Muscle of leg (tissue), 11 donors: ENCODE results near the gene SAG. TPM values are rescaled to one million over a fixed set of nuclear protein-coding genes. Genes with fewer than 3 reads are reported as not detected.

Experiments
- DNase-seq: peaks from one replicate; pipeline ENCODE4 v3.0.0; 2013
- H3K27ac ChIP-seq: one replicate; pipeline ENCODE4 v1.5.1; 2013; ENCODE audit warnings: mild to moderate bottlenecking, low read length, control low read depth
- H3K27me3 ChIP-seq: one replicate; pipeline ENCODE4 v1.6.1; 2013; ENCODE audit warnings: low read length; ENCODE audit not compliant: control insufficient read depth, insufficient read depth
- H3K36me3 ChIP-seq: one replicate; pipeline ENCODE4 v1.6.1; 2013; ENCODE audit warnings: low read length; ENCODE audit not compliant: control insufficient read depth, insufficient read depth
- H3K4me1 ChIP-seq: one replicate; pipeline ENCODE4 v1.6.1; 2013; ENCODE audit warnings: low read length; ENCODE audit not compliant: control insufficient read depth, insufficient read depth
- H3K4me3 ChIP-seq: one replicate; pipeline ENCODE4 v1.5.1; 2013; ENCODE audit warnings: low read length, control low read depth
- H3K9me3 ChIP-seq: replicated peaks from 2 replicates; pipeline ENCODE4 v1.6.1; 2013; ENCODE audit warnings: low read depth, low read length; ENCODE audit not compliant: control insufficient read depth
- WGBS: methylation state at CpG from one replicate; pipeline ENCODE4 v1.1.5; 2013; ENCODE audit warnings: missing lambda C conversion rate; ENCODE audit not compliant: insufficient coverage; 5-methylcytosine and 5-hydroxymethylcytosine counted together
- polyA plus RNA-seq, 8 donors: library from polyadenylated mRNA; unstranded; fragments of 120-200 nt; gene quantifications; one replicate each; pipeline versions ENCODE4 v1.2.1 to v1.2.3, GENCODE V29; 2013; ENCODE audit warnings: inconsistent platforms in 1 of 8, low replicate concordance in 1 of 8; ENCODE audit not compliant: insufficient read length in 8 of 8, insufficient read depth in 1 of 8
- total RNA-seq: library from RNA; stranded (reverse); fragments of 120-200 nt; gene quantifications from one replicate; pipeline ENCODE4 v1.2.4, GENCODE V29; 2013

SAG gene
- total and polyA plus RNA-seq, 9 donors = 0.04 to 0.39 (median 0.11) TPM; not detected in 1

- peaks cover 74% of the 10 kb centered on the region for H3K36me3 ChIP-seq
- WGBS = 100% methylated on average over 2 of the region's 5 CpGs
These were observed 21.7 kb upstream of the SAG start for GRCh38 chr2:233285921-233286320.

DNA sequence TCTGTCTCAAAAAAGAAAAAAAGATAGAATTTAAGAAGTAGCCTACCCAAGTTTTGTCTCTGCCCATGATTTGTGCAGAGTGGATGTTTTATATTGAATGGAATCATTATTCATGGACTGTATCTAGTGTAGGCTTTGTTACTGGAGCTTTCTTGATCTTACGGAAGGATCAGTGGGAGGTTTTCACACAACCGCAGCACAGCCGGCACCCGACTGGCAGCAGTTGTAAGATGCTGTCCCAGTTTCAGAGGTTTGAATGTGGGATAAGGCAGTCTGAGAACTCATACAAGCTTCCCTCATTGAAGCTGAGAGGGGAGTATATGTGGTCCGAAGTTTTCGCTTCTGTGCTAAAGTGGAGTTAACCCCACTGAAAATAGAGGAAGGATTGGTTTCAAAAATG lies 19.7 kb upstream of the SAG start:
- Histone ChIP-seq H3K27me3 (no peaks in the 10 kb centered on the region), H3K4me1 (no peaks in the 10 kb centered on the region), H3K36me3 (peaks cover 77% of the 10 kb centered on the region), H3K4me3 (no peak overlapping the region), H3K9me3 (no peaks in the 10 kb centered on the region), H3K27ac (no peak overlapping the region)
- DNase-seq = no peak
- WGBS = 92% methylated on average over 4 of the region's 6 CpGs

More at GRCh38 chr2:233285921-233286320, 21.7 kb upstream of the SAG start:
- Histone ChIP-seq H3K27ac (no peak overlapping the region), H3K27me3 (no peaks in the 10 kb centered on the region), H3K9me3 (no peaks in the 10 kb centered on the region), H3K4me1 (no peaks in the 10 kb centered on the region), H3K4me3 (no peak overlapping the region)
- DNase-seq = no peak

DNA sequence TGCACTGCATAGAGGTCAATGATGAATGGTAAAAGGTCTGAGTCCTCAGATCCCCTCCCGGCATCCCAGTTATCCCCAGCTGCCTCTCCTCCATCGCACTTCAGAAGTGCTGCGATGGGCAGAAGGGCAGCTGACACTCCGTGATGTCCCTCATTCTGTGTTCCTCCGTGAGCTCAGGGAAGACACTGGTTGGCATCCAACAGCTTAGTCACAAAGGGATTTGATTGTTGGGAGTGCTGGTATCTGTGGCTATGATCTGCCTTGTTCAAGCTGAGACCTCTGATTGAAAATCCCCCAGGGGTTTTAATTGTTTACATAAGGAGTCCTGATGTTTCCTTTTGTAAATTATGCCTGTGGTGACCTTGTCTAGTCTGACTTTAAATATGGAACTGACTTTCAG lies 19.0 kb upstream of the SAG start:
- DNase-seq = no peak
- Histone ChIP-seq H3K27ac (no peak overlapping the region), H3K36me3 (peaks cover 78% of the 10 kb centered on the region), H3K4me3 (no peak overlapping the region), H3K9me3 (no peaks in the 10 kb centered on the region), H3K4me1 (no peaks in the 10 kb centered on the region), H3K27me3 (no peaks in the 10 kb centered on the region)
- WGBS = 91% methylated on average over 4 of the region's 5 CpGs

GRCh38 chr2:233289648-233290047 lies 18.0 kb upstream of the SAG start:
- H3K9me3 ChIP-seq = no peaks in the 10 kb centered on the region
- no peak for DNase-seq
- H3K4me3 ChIP-seq = no peak overlapping the region
- no peaks in the 10 kb centered on the region for H3K4me1 ChIP-seq
- WGBS = 89% methylated on average over 9 of the region's 12 CpGs
- H3K27ac ChIP-seq = no peak overlapping the region
- H3K27me3 ChIP-seq = no peaks in the 10 kb centered on the region
- H3K36me3 ChIP-seq = peaks cover 85% of the 10 kb centered on the region

DNA sequence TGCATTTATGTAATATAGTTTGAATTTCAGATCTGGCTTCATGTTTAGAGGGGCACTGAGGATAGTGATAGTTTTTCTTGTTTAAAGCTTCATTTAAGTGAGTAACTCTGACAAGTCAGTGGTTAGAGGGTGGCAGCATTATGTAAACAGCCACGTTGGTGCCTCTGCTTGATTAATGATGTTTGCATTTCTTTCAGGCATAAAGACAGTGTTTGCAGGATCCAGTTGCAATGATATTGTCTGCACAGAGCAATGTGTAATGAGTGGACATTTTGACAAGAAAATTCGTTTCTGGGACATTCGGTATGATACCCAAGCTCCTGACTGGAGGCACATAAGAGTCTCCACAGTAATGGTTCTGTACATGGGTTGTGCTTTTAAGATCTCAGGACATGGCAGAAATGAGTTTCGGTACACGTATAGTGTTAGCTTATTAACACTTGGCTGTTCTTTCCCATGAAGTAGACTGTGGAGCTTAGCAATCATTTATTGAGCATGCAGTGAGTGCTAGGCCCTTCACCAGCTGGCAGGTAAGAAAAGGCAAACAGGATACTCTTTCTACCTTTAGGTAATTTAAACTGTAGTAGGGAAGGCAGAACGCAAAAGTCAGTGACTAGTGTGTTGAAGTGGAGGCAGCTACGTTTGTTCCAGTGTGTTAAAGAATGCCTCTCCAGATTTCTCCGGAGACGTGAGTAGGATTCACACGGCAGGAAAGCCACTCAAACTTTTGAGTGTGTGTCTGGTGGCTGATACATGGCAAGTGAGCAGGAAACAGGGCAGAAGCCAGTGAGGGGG lies 17.4 kb upstream of the SAG start:
- no peaks in the 10 kb centered on the region for H3K4me1 ChIP-seq
- WGBS = 89% methylated on average over 7 of the region's 10 CpGs
- peaks cover 83% of the 10 kb centered on the region for H3K36me3 ChIP-seq
- no peaks in the 10 kb centered on the region for H3K27me3 ChIP-seq
- H3K4me3 ChIP-seq = no peak overlapping the region
- H3K9me3 ChIP-seq = no peaks in the 10 kb centered on the region
- no peak overlapping the region for H3K27ac ChIP-seq
- no peak for DNase-seq

- Histone ChIP-seq H3K9me3 (no peaks in the 10 kb centered on the region), H3K27ac (no peak overlapping the region), H3K4me3 (no peak overlapping the region), H3K4me1 (no peaks in the 10 kb centered on the region), H3K27me3 (no peaks in the 10 kb centered on the region), H3K36me3 (peaks cover 51% of the 10 kb centered on the region)
- 85% methylated on average over 5 of the region's 5 CpGs for WGBS
- no peak for DNase-seq
These were observed 11.7 kb upstream of the SAG start for GRCh38 chr2:233295891-233296290.

- no peak overlapping the region for H3K27ac ChIP-seq
- peaks cover 39% of the 10 kb centered on the region for H3K36me3 ChIP-seq
- DNase-seq = no peak
- H3K9me3 ChIP-seq = no peaks in the 10 kb centered on the region
- no peak overlapping the region for H3K4me3 ChIP-seq
- 75% methylated on average over 2 of the region's 7 CpGs for WGBS
- no peaks in the 10 kb centered on the region for H3K27me3 ChIP-seq
- no peaks in the 10 kb centered on the region for H3K4me1 ChIP-seq
These were observed 10.5 kb upstream of the SAG start for GRCh38 chr2:233297076-233297475.

DNA sequence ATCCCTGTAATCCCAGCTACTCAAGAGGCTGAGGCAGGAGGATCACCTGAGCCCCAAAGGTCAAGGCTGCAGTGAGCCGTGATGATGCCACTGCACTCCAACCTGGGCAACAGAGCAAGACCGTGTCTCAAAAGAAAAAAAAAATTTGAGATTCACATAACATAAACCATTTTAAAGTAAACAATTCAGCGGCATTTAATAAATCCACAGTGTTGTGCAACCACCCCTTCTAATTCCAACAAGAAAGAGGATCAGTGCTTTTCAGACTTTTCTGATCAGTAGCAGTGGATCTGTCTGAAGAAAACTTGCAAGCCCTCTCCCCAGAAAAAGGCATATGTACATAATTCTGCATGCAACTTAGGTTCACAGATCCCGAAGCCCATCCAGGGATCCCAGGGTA lies 7.2 kb upstream of the SAG start:
- no peak overlapping the region for H3K27ac ChIP-seq
- no peaks in the 10 kb centered on the region for H3K9me3 ChIP-seq
- H3K4me1 ChIP-seq = no peaks in the 10 kb centered on the region
- H3K27me3 ChIP-seq = peaks cover 2% of the 10 kb centered on the region
- H3K36me3 ChIP-seq = peaks cover 8% of the 10 kb centered on the region
- DNase-seq = no peak
- 85% methylated on average over 2 of the region's 4 CpGs for WGBS
- no peak overlapping the region for H3K4me3 ChIP-seq

DNA sequence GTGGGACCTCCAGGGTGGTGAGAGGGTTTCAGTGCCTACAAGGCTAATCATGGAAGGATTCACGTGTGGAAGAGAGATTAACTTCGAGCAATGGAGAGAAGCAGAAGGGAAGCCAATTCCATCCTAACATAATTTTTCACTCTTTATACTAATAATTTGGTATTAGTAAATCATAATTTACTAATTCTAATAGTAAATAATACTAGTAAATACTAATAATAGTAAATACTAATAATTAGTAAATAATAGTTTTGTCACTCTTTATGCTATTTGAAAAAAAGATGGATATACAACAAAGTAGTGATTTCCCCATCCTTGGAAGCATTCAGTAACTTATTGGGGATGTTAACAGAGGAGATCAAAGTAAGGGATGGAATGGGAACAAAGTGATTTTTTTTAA lies 6.4 kb upstream of the SAG start:
- Histone ChIP-seq H3K27me3 (peaks cover 2% of the 10 kb centered on the region), H3K27ac (no peak overlapping the region), H3K9me3 (no peaks in the 10 kb centered on the region), H3K4me3 (no peak overlapping the region), H3K36me3 (peaks cover 2% of the 10 kb centered on the region), H3K4me1 (no peaks in the 10 kb centered on the region)
- no CpG with 5 or more reads among the region's 2 CpGs for WGBS
- no peak for DNase-seq

DNA sequence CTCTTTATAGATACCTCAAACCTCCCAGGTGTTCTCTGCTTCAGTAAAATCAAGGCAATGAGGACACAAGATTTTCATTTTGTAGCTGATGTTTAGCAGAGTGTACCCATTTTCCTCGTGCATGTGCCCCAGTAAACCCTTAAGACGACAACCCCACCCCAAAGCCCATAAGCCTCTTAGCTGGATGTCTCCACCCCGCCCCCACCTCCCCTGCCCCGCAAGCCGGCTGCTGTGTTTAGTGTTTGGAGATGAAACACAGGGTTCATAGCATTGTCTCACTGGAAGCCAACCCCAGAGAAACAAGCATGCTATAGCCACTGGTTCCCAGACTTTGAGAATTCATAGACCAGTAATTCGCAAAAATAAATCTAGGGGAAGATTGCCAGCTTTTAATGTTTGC lies 5.8 kb upstream of the SAG start:
- no CpG with 5 or more reads among the region's 6 CpGs for WGBS

DNA sequence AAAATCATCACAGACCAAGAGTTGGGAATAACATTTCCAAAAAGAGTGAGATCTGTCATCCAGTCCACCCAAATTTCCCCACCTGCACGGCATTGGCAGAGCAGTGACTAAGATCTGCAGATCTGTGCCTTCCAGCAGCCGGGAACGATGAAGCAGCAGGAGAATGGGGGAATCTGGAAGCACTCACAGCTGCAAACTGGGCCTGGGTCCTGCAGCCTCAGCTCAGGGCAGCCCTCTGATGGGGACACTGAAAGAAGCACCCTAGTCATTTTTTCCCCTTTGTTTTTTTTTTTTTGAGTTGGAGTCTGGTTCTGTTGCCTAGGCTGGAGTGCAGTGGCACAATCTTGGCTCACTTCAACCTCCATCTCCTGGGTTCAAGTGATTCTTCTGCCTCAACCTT lies 4.4 kb upstream of the SAG start:
- no CpG with 5 or more reads among the region's 3 CpGs for WGBS
- no peak for DNase-seq
- no peaks in the 10 kb centered on the region for H3K9me3 ChIP-seq
- no peaks in the 10 kb centered on the region for H3K4me1 ChIP-seq
- no peaks in the 10 kb centered on the region for H3K36me3 ChIP-seq
- no peak overlapping the region for H3K27ac ChIP-seq
- no peak overlapping the region for H3K4me3 ChIP-seq
- H3K27me3 ChIP-seq = peaks cover 2% of the 10 kb centered on the region

More for the DNA sequence above, 5.8 kb upstream of the SAG start:
- Histone ChIP-seq H3K4me1 (no peaks in the 10 kb centered on the region), H3K4me3 (no peak overlapping the region), H3K36me3 (no peaks in the 10 kb centered on the region), H3K9me3 (no peaks in the 10 kb centered on the region), H3K27me3 (peaks cover 2% of the 10 kb centered on the region), H3K27ac (no peak overlapping the region)
- DNase-seq = no peak
